WTC11 (cell line): ENCODE measurements around the gene NDUFAF4.

ENCODE experiments used
- ZBTB21 ChIP-seq: sonication (generic); formaldehyde crosslinking; IDR thresholded peaks from 2 replicates; pipeline ENCODE4 v1.8.1; 2023; ENCODE audit warnings: mild to moderate bottlenecking, missing genetic modification reagents, borderline replicate concordance
- ZNF138 ChIP-seq: sonication (generic); formaldehyde crosslinking; conservative IDR thresholded peaks from 2 replicates; pipeline ENCODE4 v1.8.1; 2022; ENCODE audit warnings: mild to moderate bottlenecking, moderate library complexity, missing genetic modification reagents
- TF ChIP-seq, protein P1 (sequence below): fragments of 250-450 bp; sonication (Bioruptor Pico); conservative IDR thresholded peaks from 2 replicates; pipeline ENCODE4 v1.9.0; 2021; ENCODE audit warnings: mild to moderate bottlenecking

DNA sequence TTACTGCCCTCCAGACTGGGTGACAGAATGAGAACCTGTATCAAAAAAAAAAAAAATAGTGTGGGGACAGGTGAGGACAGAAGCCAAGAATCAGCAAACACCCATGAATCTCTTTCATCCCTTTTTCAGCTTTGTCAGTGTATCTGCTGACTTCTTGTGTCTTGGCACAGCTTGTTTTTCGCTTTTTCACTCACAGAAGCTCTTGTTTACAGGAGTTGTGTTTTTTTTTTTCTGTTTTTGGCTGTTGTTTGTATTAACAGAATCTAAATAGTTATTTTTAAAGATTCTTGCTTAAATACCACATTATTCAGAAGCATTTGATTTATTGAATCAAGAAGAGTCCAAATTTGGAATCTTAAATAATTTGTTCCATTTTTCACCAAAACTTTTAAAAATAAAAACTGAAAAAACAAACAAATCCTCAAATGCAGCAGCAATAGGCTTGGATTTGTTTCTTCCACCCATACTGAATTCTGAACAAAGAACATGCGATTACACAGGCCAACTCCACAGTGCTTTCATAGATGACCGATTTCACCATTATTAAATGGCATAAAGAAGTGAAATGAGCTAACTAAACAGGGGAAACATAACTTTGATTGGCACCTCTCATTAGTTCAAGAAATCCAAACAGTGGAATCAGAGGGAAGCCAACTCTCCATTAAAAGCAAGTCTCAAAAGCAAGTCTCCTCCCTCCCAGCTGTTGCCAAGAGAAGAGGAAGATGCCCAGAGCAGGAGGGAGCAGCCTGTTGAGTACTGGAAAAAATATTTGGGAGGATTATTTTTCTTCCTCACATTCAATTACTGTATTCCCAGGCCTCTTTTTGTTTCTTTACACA is 33.3 kb downstream of the NDUFAF4 start:
- TF ChIP-seq ZNF138 (CRISPR knock-in tag), result no peak
- no peak for TF ChIP-seq ZBTB21 (CRISPR knock-in tag)
- TF ChIP-seq, protein P1, sequence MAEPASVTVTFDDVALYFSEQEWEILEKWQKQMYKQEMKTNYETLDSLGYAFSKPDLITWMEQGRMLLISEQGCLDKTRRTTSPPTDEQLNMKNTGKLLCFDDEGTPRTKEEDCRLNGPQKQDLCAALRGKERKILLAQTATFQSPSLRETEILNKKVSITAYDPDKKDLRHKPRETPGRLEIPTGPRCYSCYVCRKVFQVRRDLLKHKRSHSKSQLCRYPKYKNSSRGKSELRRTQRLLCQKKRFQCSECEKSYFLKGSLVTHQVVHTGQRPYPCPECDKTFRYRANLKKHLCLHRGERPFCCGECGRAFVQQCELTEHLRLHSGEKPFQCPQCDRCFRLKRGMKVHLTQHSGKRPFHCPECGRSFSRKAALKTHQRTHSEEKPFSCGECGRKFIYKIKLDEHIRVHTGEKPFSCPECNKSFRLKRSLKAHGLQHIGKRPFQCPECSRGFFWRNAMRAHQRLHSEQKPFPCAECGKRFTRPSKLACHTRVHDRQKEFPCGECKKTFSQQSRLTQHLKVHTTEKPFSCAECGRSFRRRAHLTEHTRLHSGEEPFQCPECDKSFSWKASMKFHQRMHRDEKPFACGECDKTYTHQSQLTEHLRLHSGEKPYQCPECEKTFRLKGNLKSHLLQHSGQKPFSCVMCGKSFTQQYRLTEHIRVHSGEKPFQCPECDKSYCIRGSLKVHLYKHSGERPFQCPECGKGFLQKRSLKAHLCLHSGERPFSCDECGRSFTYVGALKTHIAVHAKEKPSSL (CRISPR knock-in tag), result no peak
